Kidney tubule cell (primary cell): Measurements from ENCODE around the gene PDE12.
"Not testable (repeated sequence)": the region's sequence is repeated elsewhere in the genome, so short reads cannot be mapped to it uniquely, and the experiment has no call there.

Source experiments
- DNase-seq: peaks from one replicate; pipeline ENCODE4 v3.0.0-alpha.2; 2018; ENCODE audit warnings: low spot score

PDE12 gene

DNA sequence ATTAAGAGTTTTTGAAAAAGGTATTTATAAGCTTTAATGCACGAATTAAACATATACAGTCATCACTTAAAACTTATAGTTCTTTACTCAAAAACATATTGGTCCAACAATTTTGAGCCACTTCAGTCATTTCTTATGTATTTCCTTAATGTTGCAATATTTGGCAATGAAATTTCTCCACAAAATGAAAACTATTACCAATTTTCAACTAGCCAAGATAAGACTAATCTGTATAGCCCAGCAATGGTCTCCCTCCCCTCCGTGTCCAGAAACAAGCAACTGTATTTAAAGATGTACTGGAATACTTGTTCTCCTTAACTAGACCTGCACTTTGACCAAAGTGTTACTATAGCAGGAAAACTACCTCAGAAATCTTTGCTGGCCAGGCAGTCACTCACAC, 31.8 kb downstream of the PDE12 start:
- DNase-seq = no peak

DNA sequence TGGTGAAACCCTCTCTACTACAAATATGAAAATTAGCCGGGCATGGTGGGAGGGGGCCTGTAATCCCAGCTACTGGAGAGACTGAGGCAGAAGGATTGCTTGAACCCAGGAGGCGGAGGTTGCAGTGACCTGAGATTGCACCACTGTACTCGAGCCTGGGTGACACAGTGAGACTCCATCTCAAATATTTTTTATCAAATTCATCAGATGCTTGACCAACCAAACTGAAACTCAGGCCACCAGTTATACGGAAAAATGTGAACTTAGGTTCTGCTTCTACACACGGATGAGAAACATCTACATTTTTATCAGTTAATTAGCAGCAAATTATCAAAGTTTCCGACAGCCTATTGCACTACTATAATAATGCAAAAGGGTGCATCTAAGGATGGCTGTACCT, 36.2 kb downstream of the PDE12 start:
- no peak for DNase-seq

DNA sequence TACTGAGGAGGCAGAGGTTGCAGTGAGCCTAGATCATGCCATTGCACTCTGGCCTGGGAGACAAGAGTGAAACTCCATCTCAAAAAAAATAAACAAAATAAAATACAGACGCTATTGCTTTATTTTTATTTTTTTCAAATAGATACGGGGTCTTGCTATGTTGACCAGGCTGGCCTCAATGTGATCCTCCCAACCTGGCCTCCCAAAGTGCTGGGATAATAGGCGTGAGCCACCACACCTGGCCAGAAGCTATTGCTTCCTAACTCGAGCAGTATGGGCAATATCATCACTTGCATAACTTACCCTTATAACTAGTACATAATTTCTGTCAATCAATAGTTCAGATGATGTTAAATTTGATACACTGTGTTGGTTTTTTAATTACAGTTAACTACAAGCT, 38.1 kb downstream of the PDE12 start:
- no peak for DNase-seq

DNA sequence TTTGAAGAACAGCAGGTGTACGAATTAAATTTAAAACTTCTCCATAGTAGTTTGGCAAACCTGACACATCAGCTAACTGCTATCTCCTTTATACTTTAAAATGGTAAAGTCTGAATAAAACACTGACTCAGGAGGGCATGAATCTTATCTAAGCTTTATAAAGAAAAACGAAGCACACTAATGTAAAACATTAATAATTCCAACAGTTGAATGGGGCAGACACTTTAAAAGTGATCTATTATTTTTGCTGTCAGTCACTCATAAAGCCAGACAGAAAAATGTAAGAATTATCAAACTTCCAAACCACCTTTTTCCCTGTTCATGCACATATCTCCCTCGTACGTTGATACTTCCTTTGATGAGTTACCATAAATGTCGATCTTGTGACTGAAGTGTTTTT, 38.5 kb downstream of the PDE12 start:
- no peak for DNase-seq

DNA sequence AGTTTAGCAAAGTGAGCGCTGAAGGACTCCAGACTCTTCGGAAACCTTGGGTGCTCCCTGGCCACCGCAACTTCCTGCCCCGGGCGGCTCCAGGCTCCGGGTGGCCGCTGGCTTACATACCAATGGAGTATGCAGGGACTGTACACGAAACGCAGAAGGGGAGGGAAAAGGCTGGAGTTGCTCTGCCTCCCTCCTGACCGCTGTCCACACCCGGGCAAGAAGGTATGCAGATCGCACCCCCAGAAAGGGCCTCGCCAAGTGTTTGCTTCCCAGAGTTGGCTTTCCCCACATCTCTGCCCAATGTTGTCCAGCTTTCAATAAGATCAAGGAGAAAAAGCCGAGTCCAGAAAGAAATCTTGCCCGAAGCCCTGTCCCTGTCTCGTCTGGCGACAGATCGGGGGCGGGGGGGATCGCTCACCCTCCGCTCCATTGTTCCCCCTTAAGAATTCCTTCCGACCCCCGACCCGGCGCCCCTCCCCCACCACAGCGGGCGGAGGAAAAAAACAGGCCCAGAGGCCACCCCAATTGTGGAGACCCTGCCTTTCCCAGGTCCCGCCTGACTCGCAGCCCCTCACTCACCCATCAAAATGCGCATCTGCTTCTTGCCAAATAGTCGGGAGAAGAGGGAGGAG, 40.5 kb downstream of the PDE12 start:
- peak; percentile 95 for DNase-seq

DNA sequence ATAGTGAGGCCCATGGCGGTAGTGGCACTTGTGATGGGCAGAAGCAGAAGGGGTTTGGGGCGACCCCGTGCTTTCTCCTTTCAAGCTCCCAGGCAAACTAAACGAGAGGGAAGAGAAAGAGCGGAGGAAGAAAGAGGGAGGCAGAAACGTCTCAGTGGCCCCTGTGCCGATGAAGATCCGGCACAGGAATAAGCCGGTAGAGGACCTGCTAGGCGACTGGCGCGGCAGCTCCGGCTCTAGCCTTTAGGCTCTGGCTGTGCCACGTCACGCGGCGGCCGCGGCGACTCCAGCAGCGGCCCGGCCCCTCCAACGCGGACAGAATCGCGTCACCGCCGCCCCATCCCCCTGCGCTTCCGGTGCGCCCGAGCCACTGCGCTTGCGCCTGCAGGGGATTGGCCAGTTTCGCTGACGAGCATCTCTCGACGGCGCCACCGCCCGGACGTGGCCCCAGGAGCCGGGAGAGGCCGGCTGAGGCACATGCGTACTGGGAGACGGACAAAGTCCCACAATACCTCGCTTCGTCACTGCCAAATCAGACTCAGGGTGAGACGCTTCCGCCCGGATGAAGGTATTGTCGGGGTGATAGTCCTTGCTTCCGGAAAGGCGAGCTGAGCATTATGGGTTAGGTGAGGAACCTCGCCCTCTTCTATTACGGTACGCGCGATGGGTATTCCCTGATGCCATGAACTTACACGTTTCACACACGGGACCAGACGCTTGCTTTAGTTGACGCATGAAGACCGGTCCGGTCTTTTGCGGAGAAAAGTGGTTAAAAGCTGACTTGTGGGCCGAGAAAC, 41.3 kb downstream of the PDE12 start, which contains the start of gene ARF4:
TSS of gene ARF4 (minus strand) at position 218 of the 797 bp plus-strand sequence. CDS start at position 14, 204 bp downstream.
- DNase-seq = peak; percentile 100

DNA sequence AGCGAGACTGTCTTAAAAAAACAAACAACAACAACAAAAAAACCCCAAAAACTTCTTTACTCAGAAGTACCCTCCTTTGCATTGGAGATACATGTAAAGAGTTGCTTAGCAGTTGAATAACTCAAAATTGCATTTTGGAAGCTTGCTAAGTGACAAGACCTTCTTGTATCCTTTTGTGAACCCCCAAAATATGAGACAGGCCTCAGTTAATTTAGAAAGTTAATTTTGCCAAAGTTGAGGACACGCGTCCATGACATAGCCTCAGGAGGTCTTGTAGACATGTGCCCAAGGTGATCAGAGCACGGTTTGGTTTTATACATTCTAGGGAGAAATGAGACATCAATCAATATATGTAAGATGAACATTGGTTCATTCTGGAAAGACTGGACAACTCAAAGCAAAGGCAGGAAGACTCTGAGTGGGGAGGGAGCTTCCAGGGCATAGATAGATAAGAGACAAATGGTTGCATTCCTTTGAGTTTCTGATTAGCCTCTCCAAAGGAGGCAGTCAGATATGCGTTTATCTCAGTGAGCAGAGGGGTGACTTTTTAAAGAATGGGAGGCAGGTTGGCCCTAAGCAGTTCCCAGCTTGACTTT, 42.8 kb downstream of the PDE12 start:
- DNase-seq = no peak

DNA sequence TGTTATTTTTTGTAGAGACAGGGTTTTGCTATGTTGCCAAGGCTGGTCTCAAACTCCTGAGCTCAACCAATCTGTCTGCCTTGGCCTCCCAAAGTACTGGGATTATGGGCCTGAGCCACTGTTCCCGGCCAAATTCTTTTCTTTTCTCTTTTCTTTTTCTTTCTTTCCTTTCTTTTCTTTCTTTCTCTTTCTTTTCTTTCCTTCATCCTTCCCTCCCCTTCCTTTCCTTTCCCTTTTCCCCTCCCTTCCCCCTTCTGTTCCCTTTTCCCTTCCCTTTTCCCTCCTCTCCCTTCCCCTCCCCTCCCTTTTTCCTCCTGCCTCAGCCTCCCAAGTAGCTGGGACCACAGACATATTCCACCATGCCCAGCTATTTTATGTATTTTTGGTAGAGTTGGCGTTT, 44.1 kb downstream of the PDE12 start:
- DNase-seq = no peak

DNA sequence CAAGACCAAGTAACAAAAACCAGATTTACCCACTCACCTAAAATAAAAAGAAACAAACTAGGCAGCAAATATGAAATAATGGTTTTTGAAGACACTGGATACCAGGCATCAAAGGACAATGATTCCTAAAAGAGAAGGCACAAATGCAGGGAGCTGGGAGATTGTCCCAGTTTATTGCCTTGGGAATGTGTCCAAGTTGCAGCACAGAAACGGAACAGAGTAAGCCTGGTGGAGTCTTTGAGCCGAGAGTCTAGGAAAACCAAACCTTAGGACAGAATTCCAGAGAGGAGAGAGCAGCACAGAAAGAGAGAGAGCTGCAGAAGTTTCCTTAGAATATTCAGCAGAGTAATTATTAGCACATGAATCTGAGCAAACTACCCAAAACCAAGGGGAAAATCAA, 48.9 kb downstream of the PDE12 start:
- no peak for DNase-seq

DNA sequence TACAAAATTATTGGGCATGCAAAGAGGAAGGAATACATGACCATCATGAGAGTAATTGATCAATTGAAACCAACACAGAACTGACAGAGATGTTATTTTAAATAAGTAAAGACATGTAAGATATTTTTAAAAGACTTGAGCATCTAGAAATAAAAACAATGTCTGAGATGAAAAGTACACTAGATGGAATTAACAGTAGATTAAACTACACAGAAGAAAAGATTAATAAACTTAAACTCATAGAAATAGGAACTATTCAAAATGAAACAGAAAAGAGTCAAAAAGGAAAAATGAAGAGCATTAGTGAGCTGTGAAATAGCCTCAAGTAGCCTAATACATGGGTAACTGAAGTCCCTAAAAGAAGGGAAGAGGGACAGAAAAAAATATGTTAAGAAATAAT, 49.6 kb downstream of the PDE12 start:
- DNase-seq = no peak

DNA sequence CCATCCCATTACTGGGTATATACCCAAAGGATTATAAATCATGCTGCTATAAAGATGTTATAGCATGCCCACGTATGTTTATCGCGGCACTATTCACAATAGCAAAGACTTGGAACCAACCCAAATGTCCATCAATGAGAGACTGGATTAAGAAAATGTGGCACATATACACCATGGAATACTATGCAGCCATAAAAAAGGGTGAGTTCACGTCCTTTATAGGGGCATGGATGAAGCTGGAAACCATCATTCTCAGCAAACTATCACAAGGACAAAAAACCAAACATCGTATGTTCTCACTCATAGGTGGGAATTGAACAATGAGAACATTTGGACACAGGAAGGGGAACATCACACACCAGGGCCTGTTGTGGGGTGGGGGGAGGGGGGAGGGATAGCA, 55.8 kb downstream of the PDE12 start:
- DNase-seq = not testable (repeated sequence)

DNA sequence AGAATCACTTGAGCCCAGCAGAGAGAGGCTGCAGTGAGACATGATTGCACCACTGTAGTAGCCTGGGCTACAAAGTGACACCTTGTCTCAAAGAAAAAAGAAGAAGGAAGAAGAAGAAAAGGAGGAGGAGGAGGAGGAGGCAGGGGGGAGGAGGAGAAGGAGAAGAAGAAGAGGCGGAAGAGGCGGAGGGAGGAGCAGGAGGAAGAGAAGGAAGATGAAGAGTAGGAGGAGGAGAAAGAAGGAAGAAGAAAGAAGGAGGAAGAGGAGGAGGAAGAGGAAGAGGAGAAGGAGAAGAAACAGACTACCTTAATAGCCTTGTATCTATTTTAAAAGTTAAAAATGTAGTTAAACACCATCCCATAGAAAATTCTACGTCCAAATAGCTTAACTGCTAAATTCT, 60.2 kb downstream of the PDE12 start:
- DNase-seq = no peak
